Measurements from ENCODE around the gene RYR3.

The RYR3 gene

DNA sequence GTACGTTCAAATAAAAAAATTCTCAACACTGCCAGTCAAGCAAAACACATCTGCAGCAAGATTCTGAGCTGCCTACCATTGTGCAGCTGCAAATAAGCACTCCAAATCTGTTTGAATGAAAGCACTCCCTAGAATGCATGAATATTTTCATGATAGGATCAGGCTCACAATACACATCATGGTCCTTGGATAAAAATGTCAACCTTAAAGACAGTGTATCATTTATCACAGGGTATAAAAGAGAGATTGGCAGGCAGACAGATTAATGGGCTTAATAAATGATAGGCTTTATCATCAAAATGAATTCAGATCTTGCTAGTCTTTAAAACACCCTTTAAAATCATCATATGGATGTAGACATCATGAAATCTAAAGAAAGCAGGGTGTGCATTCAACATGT is 9.2 kb downstream of the RYR3 start:
- TF ChIP-seq, protein P1, sequence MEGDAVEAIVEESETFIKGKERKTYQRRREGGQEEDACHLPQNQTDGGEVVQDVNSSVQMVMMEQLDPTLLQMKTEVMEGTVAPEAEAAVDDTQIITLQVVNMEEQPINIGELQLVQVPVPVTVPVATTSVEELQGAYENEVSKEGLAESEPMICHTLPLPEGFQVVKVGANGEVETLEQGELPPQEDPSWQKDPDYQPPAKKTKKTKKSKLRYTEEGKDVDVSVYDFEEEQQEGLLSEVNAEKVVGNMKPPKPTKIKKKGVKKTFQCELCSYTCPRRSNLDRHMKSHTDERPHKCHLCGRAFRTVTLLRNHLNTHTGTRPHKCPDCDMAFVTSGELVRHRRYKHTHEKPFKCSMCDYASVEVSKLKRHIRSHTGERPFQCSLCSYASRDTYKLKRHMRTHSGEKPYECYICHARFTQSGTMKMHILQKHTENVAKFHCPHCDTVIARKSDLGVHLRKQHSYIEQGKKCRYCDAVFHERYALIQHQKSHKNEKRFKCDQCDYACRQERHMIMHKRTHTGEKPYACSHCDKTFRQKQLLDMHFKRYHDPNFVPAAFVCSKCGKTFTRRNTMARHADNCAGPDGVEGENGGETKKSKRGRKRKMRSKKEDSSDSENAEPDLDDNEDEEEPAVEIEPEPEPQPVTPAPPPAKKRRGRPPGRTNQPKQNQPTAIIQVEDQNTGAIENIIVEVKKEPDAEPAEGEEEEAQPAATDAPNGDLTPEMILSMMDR (IDR thresholded peaks at IDR 0.05; ENCODE audit: insufficient read depth, low read depth, low read length, missing control alignments), result no peak
- no peak for DNase-seq (ENCODE audit: low read depth)
- H3K4me3 ChIP-seq (ENCODE audit: low read length), result no peak overlapping the region

DNA sequence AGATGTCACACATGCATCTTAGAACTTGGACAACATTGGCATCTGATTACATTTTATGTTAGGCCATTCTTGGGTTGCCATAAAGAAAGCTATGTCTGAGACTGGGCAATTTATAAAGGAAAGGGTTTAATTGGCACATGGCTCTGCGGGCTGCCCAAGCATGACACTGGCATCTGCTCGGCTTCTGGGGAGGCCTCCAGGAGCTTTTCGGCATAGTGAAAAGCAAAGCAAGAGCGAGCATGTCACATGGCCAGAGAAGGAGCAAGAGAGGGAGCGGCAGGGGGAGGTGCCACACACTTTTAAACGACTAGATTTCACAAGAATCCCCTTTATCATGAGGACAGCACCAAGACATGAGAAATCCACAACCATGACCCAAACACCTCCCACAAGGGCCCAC is 11.3 kb downstream of the RYR3 start:
- TF ChIP-seq, protein P1 (IDR thresholded peaks at IDR 0.05; ENCODE audit: insufficient read depth, low read depth, low read length, missing control alignments), result no peak
- DNase-seq (ENCODE audit: low read depth), result no peak

DNA sequence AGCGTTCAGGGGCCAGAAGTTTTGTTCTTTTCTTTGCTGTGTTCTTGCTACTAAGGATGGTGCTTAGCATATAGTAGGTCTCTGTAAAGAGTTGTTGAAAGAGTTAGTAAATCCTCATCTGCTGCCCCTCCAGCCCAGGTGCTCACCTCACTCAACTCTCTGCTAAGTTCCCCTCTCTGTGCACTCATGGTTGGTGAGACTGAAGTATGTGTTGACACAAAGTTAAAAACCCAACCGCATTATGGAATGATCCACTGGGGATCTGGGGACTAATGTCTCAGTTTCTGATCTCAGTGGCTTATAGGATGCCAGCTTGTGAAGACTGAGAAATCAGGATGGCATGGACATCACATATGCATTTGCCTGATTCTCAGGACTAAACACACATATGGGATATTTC is 13.8 kb downstream of the RYR3 start:
- H3K4me3 ChIP-seq (ENCODE audit: low read length), result no peak overlapping the region
- no peak for DNase-seq (ENCODE audit: low read depth)
- TF ChIP-seq, protein P1 (IDR thresholded peaks at IDR 0.05; ENCODE audit: insufficient read depth, low read depth, low read length, missing control alignments), result no peak

More for the DNA sequence above, 11.3 kb downstream of the RYR3 start:
- H3K4me3 ChIP-seq (ENCODE audit: low read length), result no peak overlapping the region

DNA sequence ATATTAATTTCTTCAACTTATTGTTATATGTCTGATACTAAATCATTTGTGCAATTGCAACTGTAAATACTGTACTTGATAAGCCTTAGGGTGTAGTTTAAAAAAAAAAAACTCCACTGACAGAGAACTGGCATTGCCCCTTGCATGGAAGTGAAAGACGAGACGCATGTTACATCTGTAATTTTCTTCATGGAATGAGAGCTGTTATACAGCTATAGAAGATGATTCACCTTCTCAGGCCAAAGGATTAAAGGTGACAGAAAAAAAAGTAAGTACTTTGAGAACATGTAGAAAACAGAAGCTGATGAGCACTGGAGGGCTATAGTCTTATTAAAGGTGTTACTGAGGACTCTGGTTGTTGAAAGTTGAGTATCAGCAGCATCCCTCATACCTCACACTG is 16.1 kb downstream of the RYR3 start:
- DNase-seq (ENCODE audit: low read depth), result no peak
- TF ChIP-seq, protein P1 (IDR thresholded peaks at IDR 0.05; ENCODE audit: insufficient read depth, low read depth, low read length, missing control alignments), result no peak
- H3K4me3 ChIP-seq (ENCODE audit: low read length), result no peak overlapping the region

DNA sequence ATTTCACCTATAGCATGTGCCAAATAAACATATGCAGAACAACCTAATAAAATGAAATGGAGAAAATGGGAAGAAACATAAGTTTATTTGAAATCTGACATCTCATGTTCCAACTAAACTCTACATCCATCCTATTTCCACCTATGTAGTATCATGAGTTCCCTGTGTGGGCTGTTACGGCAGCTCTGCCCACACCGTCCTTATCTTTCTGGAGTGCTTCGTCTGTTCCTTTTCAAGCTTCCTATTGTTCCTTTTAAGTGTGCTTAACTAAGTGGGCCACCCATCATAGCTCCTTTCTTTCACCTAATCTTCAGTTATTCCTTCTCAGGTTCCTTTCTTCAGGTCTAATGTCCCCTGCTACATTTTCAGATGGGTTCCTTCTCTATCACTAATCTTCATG is 17.3 kb downstream of the RYR3 start:
- no peak for DNase-seq (ENCODE audit: low read depth)
- no peak overlapping the region for H3K4me3 ChIP-seq (ENCODE audit: low read length)
- TF ChIP-seq, protein P1 (IDR thresholded peaks at IDR 0.05; ENCODE audit: insufficient read depth, low read depth, low read length, missing control alignments), result no peak

DNA sequence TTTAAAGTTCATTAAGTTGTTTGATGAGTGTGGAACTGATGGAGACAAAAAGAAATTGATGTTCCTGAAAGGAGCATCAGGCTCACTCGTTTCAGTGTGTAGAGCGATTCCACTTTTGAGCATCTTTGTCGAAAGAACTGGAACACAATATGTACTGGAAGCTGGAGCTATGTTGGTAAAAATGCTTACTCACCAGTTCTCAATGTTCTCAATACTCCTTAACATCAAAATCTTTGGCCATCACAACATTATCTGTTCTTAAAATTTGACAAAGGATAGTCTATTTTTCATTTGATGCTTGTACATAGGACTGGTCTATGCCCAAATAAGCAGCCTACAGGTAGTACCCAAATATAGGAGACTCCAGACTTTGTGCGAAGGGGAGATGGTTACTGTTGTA is 18.7 kb downstream of the RYR3 start:
- no peak for DNase-seq (ENCODE audit: low read depth)

DNA sequence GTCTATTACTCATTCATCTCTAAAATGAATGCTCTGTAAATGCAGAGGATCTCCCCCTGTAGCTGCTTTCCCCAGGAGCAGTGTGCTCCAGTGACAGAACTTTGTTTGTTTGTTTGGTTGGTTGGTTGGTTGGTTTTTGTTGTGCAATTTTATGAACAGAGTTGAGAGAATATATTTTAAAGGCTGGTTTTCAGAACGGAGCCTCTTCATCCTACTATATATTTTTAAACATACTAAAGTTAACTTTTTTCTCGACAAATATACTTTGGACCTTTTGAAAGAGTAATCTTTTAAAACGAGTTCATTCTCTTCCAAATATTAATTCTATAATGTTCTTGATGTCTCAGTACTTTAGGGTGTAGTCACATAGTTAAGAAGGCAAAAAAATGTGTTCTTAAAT is 20.2 kb downstream of the RYR3 start:
- TF ChIP-seq, protein P1 (IDR thresholded peaks at IDR 0.05; ENCODE audit: insufficient read depth, low read depth, low read length, missing control alignments), result no peak
- DNase-seq (ENCODE audit: low read depth), result no peak
- H3K4me3 ChIP-seq (ENCODE audit: low read length), result no peak overlapping the region

More for the DNA sequence above, 18.7 kb downstream of the RYR3 start:
- TF ChIP-seq, protein P1 (IDR thresholded peaks at IDR 0.05; ENCODE audit: insufficient read depth, low read depth, low read length, missing control alignments), result no peak
- no peak overlapping the region for H3K4me3 ChIP-seq (ENCODE audit: low read length)

Measured in epithelial cell of esophagus (primary cell).